HFFc6 (cell line): Measurements from ENCODE around the gene ADAD2. TPM values are rescaled to one million over a fixed set of nuclear protein-coding genes. Genes with fewer than 3 reads are reported as not detected.

Experiments
- DNase-seq: peaks from one replicate; pipeline ENCODE4 v3.0.0-alpha.2; 2018
- H3K27ac Mint-ChIP-seq: 2 replicates; pipeline ENCODE4 v1.8.0; 2020; ENCODE audit warnings: mild to moderate bottlenecking, mixed read lengths
- H3K27me3 Mint-ChIP-seq: 2 replicates; pipeline ENCODE4 v1.8.0; 2021; ENCODE audit warnings: mild to moderate bottlenecking, moderate library complexity, mixed read lengths; ENCODE audit not compliant: insufficient read depth
- H3K36me3 Mint-ChIP-seq: 2 replicates; pipeline ENCODE4 v1.8.0; 2021; ENCODE audit warnings: low read depth, mixed read lengths
- H3K4me1 Mint-ChIP-seq: 2 replicates; pipeline ENCODE4 v1.8.0; 2020; ENCODE audit warnings: low read depth, mixed read lengths
- H3K4me3 Mint-ChIP-seq: 2 replicates; pipeline ENCODE4 v1.8.0; 2020; ENCODE audit warnings: mild to moderate bottlenecking, moderate library complexity, mixed read lengths
- H3K9me3 Mint-ChIP-seq: 2 replicates; pipeline ENCODE4 v1.8.0; 2020; ENCODE audit warnings: mild to moderate bottlenecking, mixed read lengths
- total RNA-seq, 6 experiments: library from RNA; stranded (reverse); fragmentation: NEBNext Ultra II Directional; extraction: Animal tissue kit (Norgen Biotek cat#: 25700); gene quantifications; 2 replicates in 1 of 6; 3 replicates in 5 of 6; pipeline ENCODE4 v1.2.3, GENCODE V29; 2021
- TF ChIP-seq, protein P1 (sequence below): fragments of 200-600 bp; sonication (generic); IDR thresholded peaks from 2 replicates; pipeline ENCODE4 v1.5.0; 2021; ENCODE audit warnings: antibody characterized with exemption, mild to moderate bottlenecking

Gene ADAD2
- total RNA-seq, 6 experiments from 2014 or later: not detected

DNA sequence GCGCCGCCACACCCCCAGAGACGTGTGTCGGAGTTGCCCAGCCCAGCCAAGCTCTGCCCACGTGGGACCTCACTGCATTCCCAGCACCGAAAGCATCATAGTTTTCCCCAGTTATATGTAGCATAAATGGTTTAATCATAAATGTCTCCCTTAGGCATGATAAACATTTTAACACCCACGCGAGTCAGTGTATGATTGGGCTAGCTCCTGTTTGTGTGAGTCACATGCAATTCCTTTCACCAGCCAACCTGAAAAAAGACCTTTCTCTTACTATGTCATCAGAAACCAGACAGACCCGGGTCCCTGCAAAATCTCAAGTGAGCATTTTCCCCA lies 13.2 kb upstream of the ADAD2 start:
- Mint-ChIP-seq H3K36me3 (no peaks in the 10 kb centered on the region), H3K4me3 (peak overlapping the region; percentile 9; the same call in 1 of the 2 replicates), H3K4me1 (peaks cover 38% of the 10 kb centered on the region), H3K9me3 (no peaks in the 10 kb centered on the region), H3K27me3 (peaks cover 2% of the 10 kb centered on the region), H3K27ac (peak overlapping the region; percentile 53)
- TF ChIP-seq, protein P1, sequence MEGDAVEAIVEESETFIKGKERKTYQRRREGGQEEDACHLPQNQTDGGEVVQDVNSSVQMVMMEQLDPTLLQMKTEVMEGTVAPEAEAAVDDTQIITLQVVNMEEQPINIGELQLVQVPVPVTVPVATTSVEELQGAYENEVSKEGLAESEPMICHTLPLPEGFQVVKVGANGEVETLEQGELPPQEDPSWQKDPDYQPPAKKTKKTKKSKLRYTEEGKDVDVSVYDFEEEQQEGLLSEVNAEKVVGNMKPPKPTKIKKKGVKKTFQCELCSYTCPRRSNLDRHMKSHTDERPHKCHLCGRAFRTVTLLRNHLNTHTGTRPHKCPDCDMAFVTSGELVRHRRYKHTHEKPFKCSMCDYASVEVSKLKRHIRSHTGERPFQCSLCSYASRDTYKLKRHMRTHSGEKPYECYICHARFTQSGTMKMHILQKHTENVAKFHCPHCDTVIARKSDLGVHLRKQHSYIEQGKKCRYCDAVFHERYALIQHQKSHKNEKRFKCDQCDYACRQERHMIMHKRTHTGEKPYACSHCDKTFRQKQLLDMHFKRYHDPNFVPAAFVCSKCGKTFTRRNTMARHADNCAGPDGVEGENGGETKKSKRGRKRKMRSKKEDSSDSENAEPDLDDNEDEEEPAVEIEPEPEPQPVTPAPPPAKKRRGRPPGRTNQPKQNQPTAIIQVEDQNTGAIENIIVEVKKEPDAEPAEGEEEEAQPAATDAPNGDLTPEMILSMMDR: no peak
- DNase-seq: peak; percentile 36

DNA sequence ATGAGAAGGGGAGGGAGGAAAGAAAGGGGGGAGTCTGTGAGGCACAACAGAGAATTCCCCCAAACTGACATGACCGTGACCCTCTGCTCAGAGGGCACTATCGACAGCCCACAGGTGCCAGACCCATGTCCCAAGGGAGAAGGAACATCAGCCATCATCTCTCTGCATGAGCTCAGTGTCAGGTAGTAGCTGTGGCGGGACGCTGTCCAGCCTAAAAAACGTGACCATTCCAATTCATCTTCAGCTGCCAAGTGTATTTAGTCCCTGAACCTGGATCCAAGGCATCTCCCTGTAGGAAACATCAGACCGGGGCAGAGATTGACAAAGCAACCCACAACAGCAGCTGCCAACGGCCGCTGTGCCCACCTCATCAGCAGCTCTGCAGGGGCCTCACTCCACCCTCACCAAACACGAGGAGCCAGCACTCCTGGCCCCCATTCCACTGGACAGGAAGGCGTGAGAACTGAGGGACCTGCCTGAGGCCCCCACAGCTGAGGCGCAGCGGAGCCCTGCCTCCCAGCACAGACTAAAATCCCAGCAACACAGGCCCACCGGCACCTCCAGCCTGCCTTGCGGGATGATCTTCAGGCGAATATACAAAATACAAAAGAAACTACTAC lies 12.7 kb upstream of the ADAD2 start:
- no peak for DNase-seq
- H3K4me1 Mint-ChIP-seq: peaks cover 38% of the 10 kb centered on the region
- TF ChIP-seq, protein P1: no peak
- H3K27me3 Mint-ChIP-seq: no peaks in the 10 kb centered on the region; the same call in 1 of the 2 replicates
- peak overlapping the region; percentile 53 for H3K27ac Mint-ChIP-seq
- peaks cover 5% of the 10 kb centered on the region; the same call in 1 of the 2 replicates for H3K36me3 Mint-ChIP-seq
- H3K9me3 Mint-ChIP-seq: no peaks in the 10 kb centered on the region
- H3K4me3 Mint-ChIP-seq: 0 out of 2 replicates have a peak overlapping the region, but pooled peaks have one; percentile 9

DNA sequence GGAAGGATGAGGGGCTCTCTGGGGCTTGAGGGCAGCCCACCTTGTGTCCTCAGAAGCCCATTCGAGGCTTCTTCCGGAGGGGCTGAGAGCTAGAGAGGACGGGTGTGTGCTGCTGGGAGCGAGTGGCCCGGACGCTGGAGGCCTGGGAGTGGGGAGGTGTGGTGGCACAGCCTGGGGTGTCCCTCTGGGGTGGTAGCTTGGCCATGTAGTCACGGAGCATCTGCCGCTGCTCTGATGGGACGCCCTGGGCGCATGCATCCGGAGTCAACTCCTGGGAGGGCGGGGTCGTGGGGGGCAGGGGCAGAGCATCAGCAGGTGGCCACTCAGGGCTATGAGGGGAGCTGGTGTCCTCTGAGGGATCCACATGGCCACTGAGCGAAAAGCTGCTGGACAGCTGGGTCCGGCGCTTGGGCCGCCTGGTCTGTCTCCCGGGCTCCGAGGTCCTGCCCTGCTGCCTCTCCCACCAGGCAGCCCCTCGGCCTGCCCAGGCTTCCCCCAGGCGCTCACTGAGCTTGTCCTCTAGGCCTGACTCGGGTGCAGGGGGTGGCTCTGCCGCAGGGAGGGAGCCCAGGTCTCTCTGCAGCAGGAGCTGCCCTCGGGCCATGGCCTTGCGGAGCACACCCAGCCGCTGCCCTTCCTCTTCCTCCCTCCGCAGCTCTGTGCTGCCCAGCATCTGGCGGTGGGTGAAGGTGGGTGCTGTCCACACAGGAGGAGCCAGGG lies 11.9 kb upstream of the ADAD2 start:
- TF ChIP-seq, protein P1: no peak
- no peaks in the 10 kb centered on the region; the same call in 1 of the 2 replicates for H3K27me3 Mint-ChIP-seq

DNA sequence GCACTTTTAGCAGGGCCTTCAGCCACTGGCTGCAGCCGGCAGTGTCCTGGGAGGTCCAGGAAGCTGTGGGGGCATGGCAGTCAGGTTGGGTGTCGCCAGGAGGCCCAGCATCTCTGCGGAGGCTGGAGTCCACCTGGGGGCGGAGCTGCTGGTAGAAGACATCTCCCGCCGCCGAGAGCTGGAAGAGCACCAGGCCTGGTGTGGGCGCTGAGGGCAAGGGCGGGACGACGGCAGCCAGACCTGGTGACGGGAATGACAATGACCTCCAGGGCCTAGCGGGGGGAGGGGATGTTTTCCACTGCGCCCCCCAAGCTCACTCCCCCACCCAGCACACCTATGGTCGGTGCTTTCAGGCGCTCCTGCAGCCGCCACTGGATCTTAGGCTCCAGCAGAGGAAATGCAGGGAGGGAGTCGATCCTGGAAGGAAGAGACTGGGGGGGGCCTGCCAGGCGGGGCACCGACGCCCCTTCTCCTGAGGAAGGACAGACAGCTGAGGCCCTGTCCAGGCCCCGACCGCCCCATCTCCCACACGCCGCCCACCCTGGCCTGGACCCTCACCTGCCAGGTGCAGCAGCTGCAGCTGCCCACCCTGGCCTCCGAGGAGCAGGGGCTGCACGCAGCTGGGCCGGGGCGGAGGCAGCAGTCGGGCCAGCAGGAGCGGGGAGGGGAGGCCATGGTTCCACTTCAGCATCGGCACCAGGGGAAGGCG lies 11.2 kb upstream of the ADAD2 start:
- peaks cover 8% of the 10 kb centered on the region; the same call in 1 of the 2 replicates for H3K36me3 Mint-ChIP-seq
- H3K27ac Mint-ChIP-seq: no peak overlapping the region
- TF ChIP-seq, protein P1: no peak
- H3K9me3 Mint-ChIP-seq: no peaks in the 10 kb centered on the region
- H3K4me1 Mint-ChIP-seq: peaks cover 42% of the 10 kb centered on the region
- no peak for DNase-seq
- H3K4me3 Mint-ChIP-seq: no peak overlapping the region
- H3K27me3 Mint-ChIP-seq: no peaks in the 10 kb centered on the region; the same call in 1 of the 2 replicates

More for the DNA sequence above, 11.9 kb upstream of the ADAD2 start:
- H3K27ac Mint-ChIP-seq: no peak overlapping the region
- H3K9me3 Mint-ChIP-seq: no peaks in the 10 kb centered on the region
- peaks cover 38% of the 10 kb centered on the region for H3K4me1 Mint-ChIP-seq
- DNase-seq: no peak
- H3K36me3 Mint-ChIP-seq: peaks cover 7% of the 10 kb centered on the region; the same call in 1 of the 2 replicates
- no peak overlapping the region for H3K4me3 Mint-ChIP-seq

DNA sequence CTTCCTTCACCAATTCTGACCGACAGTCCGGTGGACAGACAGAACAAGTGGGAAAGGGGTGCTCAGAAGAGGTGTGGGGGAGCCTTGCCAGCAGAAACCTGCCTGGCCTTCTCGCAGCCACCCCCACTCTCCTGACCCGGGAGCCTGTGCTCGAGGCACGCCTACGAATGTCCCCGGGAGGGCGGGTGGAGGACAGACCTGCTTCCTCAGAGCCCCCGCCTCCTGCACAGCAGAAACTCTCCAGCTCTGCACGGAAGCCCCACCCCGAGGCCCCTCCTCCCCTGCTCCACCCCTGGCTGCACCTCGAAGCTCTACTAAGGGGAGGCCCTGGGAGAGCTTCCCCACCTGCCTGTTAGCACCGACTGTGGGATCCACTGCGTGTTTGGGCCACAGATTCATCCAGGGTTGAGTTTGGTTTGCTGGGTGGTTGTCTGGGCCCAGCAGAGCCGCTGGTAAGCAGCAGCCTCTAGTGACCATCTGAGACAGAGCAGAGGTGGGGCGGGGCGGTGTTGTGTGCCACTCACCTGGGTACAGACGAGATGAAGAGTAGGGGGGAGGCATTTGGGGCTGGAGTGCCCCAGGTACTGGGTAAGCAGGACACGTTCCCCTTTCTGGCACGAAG lies 10.3 kb upstream of the ADAD2 start:
- peaks cover 15% of the 10 kb centered on the region; the same call in 1 of the 2 replicates for H3K36me3 Mint-ChIP-seq
- H3K9me3 Mint-ChIP-seq: no peaks in the 10 kb centered on the region
- H3K27me3 Mint-ChIP-seq: no peaks in the 10 kb centered on the region; the same call in 1 of the 2 replicates
- TF ChIP-seq, protein P1: no peak
- no peak overlapping the region for H3K27ac Mint-ChIP-seq
- DNase-seq: no peak
- H3K4me1 Mint-ChIP-seq: peaks cover 41% of the 10 kb centered on the region
- no peak overlapping the region for H3K4me3 Mint-ChIP-seq
